CD4-positive, alpha-beta T cell treated with Interleukin-10 for 1 hour (primary cell): ENCODE results near the gene GAST.

ENCODE experiments used
- DNase-seq: peaks from one replicate; pipeline ENCODE4 v3.0.0-alpha.2; 2020

Gene GAST

GRCh38 chr17:41717408-41718286 is 5.5 kb downstream of the GAST start:
- DNase-seq, result no peak

GRCh38 chr17:41718287-41718645 is 6.1 kb downstream of the GAST start:
- DNase-seq, result no peak

- DNase-seq, result no peak
Observed at GRCh38 chr17:41722231-41722630, 10.1 kb downstream of the GAST start.

- no peak for DNase-seq
Observed at GRCh38 chr17:41723801-41724475, 11.8 kb downstream of the GAST start.

GRCh38 chr17:41724476-41725050 is 12.4 kb downstream of the GAST start:
- no peak for DNase-seq

GRCh38 chr17:41725134-41725533 is 13.0 kb downstream of the GAST start:
- no peak for DNase-seq

GRCh38 chr17:41728056-41728455 is 15.9 kb downstream of the GAST start:
- DNase-seq, result no peak

GRCh38 chr17:41730479-41730878 is 18.3 kb downstream of the GAST start:
- no peak for DNase-seq

- DNase-seq, result no peak
Observed at GRCh38 chr17:41731836-41732235, 19.7 kb downstream of the GAST start.

GRCh38 chr17:41733348-41734138 is 21.4 kb downstream of the GAST start:
- DNase-seq, result no peak

GRCh38 chr17:41734139-41734948 is 22.2 kb downstream of the GAST start, which contains the start of gene HAP1:
TSS of gene HAP1 (minus strand) at chr17:41734643. CDS start at chr17:41734634, 9 bp downstream.
- DNase-seq, result peak; percentile 9

GRCh38 chr17:41734949-41735313 is 22.8 kb downstream of the GAST start:
- DNase-seq, result no peak

GRCh38 chr17:41735744-41736143 is 23.6 kb downstream of the GAST start:
- DNase-seq, result no peak

- peak; percentile 13 for DNase-seq
Observed at GRCh38 chr17:41736983-41737679, 25.0 kb downstream of the GAST start.

GRCh38 chr17:41737680-41738023 is 25.5 kb downstream of the GAST start:
- no peak for DNase-seq

GRCh38 chr17:41738077-41738800 is 26.1 kb downstream of the GAST start:
- peak; percentile 80 for DNase-seq

GRCh38 chr17:41738801-41739112 is 26.6 kb downstream of the GAST start:
- DNase-seq, result no peak

GRCh38 chr17:41739661-41740352 is 27.7 kb downstream of the GAST start:
- DNase-seq, result no peak

- DNase-seq, result no peak
Observed at GRCh38 chr17:41740506-41740905, 28.4 kb downstream of the GAST start.

- no peak for DNase-seq
Observed at GRCh38 chr17:41741709-41742108, 29.6 kb downstream of the GAST start.

GRCh38 chr17:41748275-41748674 is 36.1 kb downstream of the GAST start:
- DNase-seq, result no peak
